HEK293 (cell line): ENCODE data around the gene TDRD10.

Experiments used
- CTCF ChIA-PET: fragments of 350-600 bp; formaldehyde crosslinking; extraction: SDS; loops from one replicate; lab custom pipeline; 2021; ENCODE audit warnings: antibody characterized with exemption; lab: Yijun Ruan, JAX
- POLR2A ChIA-PET: fragments of 300-600 bp; formaldehyde crosslinking; extraction: SDS; loops from one replicate; lab custom pipeline; 2020; ENCODE audit warnings: antibody characterized with exemption, inconsistent platforms; lab: Yijun Ruan, JAX
- H3K27ac ChIP-seq: fragments of 200-500 bp; sonication (Bioruptor generic); 2 replicates; pipeline ENCODE4 v1.5.1; 2014; ENCODE audit warnings: low read depth, low read length, control low read depth, inconsistent platforms; ENCODE audit errors: extremely low read depth
- H3K36me3 ChIP-seq, 2 experiments: fragments of 200-500 bp in 1 of 2; sonication (Bioruptor generic) in 1 of 2; 1 replicate in 1 of 2; 2 replicates in 1 of 2; pipeline ENCODE4 v1.5.1; 2014 to 2017; ENCODE audit warnings: inconsistent platforms in 2 of 2, low read length in 2 of 2; ENCODE audit not compliant: control insufficient read depth in 2 of 2, insufficient read depth in 1 of 2
- H3K4me1 ChIP-seq: fragments of 200-500 bp; sonication (Bioruptor generic); 2 replicates; pipeline ENCODE4 v1.5.1; 2014; ENCODE audit warnings: mild to moderate bottlenecking, low read length, inconsistent platforms; ENCODE audit not compliant: control insufficient read depth, insufficient read depth
- H3K4me3 ChIP-seq: 2 replicates; pipeline ENCODE4 v1.5.1; 2011; ENCODE audit warnings: low read depth, mild to moderate bottlenecking, control low read depth, low read length, moderate library complexity
- H3K9me3 ChIP-seq: fragments of 200-500 bp; sonication (Bioruptor generic); 2 replicates; pipeline ENCODE4 v1.5.1; 2014; ENCODE audit warnings: low read depth, low read length, inconsistent platforms; ENCODE audit not compliant: control insufficient read depth, insufficient read depth
- BCL11A ChIP-seq: fragments of 450-650 bp; formaldehyde crosslinking; IDR thresholded peaks from 2 replicates; pipeline ENCODE4 v1.5.1; 2016; ENCODE audit warnings: low read depth, missing biosample characterization, missing genetic modification characterization
- BCL6B ChIP-seq: fragments of 450-650 bp; formaldehyde crosslinking; IDR thresholded peaks from 2 replicates; pipeline ENCODE4 v1.5.1; 2017; ENCODE audit warnings: missing biosample characterization, missing genetic modification characterization
- MYNN ChIP-seq: fragments of 450-650 bp; formaldehyde crosslinking; IDR thresholded peaks from 2 replicates; pipeline ENCODE4 v1.5.1; 2016; ENCODE audit warnings: missing biosample characterization, missing genetic modification characterization, borderline replicate concordance
- OVOL3 ChIP-seq: fragments of 450-650 bp; formaldehyde crosslinking; IDR thresholded peaks from 2 replicates; pipeline ENCODE4 v1.5.1; 2016; ENCODE audit warnings: missing biosample characterization, missing genetic modification characterization
- SP2 ChIP-seq: fragments of 450-650 bp; formaldehyde crosslinking; IDR thresholded peaks from 2 replicates; pipeline ENCODE4 v1.5.1; 2016; ENCODE audit warnings: missing biosample characterization, missing genetic modification characterization
- SP7 ChIP-seq: fragments of 450-650 bp; formaldehyde crosslinking; IDR thresholded peaks from 2 replicates; pipeline ENCODE4 v1.5.1; 2016; ENCODE audit warnings: missing biosample characterization, missing genetic modification characterization
- YY2 ChIP-seq: fragments of 450-650 bp; formaldehyde crosslinking; IDR thresholded peaks from 2 replicates; pipeline ENCODE4 v1.5.1; 2016; ENCODE audit warnings: missing biosample characterization, missing genetic modification characterization
- ZBTB17 ChIP-seq: fragments of 450-650 bp; formaldehyde crosslinking; IDR thresholded peaks from 2 replicates; pipeline ENCODE4 v1.5.1; 2016; ENCODE audit warnings: missing biosample characterization, missing genetic modification characterization
- ZBTB20 ChIP-seq: fragments of 450-650 bp; formaldehyde crosslinking; IDR thresholded peaks from 2 replicates; pipeline ENCODE4 v1.5.1; 2016; ENCODE audit warnings: missing biosample characterization, missing genetic modification characterization
- ZBTB8A ChIP-seq: fragments of 450-650 bp; formaldehyde crosslinking; IDR thresholded peaks from 2 replicates; pipeline ENCODE4 v1.5.1; 2016; ENCODE audit warnings: missing biosample characterization, missing genetic modification characterization
- ZNF132 ChIP-seq: fragments of 450-650 bp; formaldehyde crosslinking; IDR thresholded peaks from 2 replicates; pipeline ENCODE4 v1.5.1; 2017; ENCODE audit warnings: missing biosample characterization, missing genetic modification characterization, borderline replicate concordance
- ZNF133 ChIP-seq: fragments of 450-650 bp; formaldehyde crosslinking; IDR thresholded peaks from 2 replicates; pipeline ENCODE4 v1.5.1; 2016; ENCODE audit warnings: missing biosample characterization, missing genetic modification characterization
- ZNF19 ChIP-seq: fragments of 450-650 bp; formaldehyde crosslinking; IDR thresholded peaks from 2 replicates; pipeline ENCODE4; 2016; ENCODE audit warnings: missing biosample characterization, missing genetic modification characterization, low read depth
- ZNF2 ChIP-seq: fragments of 450-650 bp; formaldehyde crosslinking; IDR thresholded peaks from 2 replicates; pipeline ENCODE4 v1.5.1; 2016; ENCODE audit warnings: missing biosample characterization, missing genetic modification characterization
- ZNF26 ChIP-seq: fragments of 450-650 bp; formaldehyde crosslinking; IDR thresholded peaks from 2 replicates; pipeline ENCODE4 v1.5.1; 2016; ENCODE audit warnings: missing biosample characterization, missing genetic modification characterization
- ZNF366 ChIP-seq: fragments of 450-650 bp; formaldehyde crosslinking; conservative IDR thresholded peaks from 2 replicates; pipeline ENCODE4 v1.5.1; 2016; ENCODE audit warnings: missing biosample characterization, missing genetic modification characterization
- ZNF391 ChIP-seq: fragments of 450-650 bp; formaldehyde crosslinking; IDR thresholded peaks from 2 replicates; pipeline ENCODE4 v1.5.1; 2016; ENCODE audit warnings: low read depth, missing biosample characterization, missing genetic modification characterization, borderline replicate concordance
- ZNF514 ChIP-seq: fragments of 450-650 bp; formaldehyde crosslinking; IDR thresholded peaks from 2 replicates; pipeline ENCODE4 v1.5.1; 2016; ENCODE audit warnings: missing biosample characterization, missing genetic modification characterization
- ZNF555 ChIP-seq: fragments of 450-650 bp; formaldehyde crosslinking; conservative IDR thresholded peaks from 2 replicates; pipeline ENCODE4 v1.5.1; 2017; ENCODE audit warnings: missing biosample characterization, mild to moderate bottlenecking, missing genetic modification characterization, inconsistent platforms
- ZNF600 ChIP-seq: fragments of 450-650 bp; formaldehyde crosslinking; IDR thresholded peaks from 2 replicates; pipeline ENCODE4 v1.5.1; 2016; ENCODE audit warnings: missing biosample characterization, missing genetic modification characterization
- ZNF639 ChIP-seq: fragments of 450-650 bp; formaldehyde crosslinking; IDR thresholded peaks from 2 replicates; pipeline ENCODE4 v1.5.1; 2016; ENCODE audit warnings: missing biosample characterization, missing genetic modification characterization
- ZNF645 ChIP-seq: fragments of 450-650 bp; formaldehyde crosslinking; IDR thresholded peaks from 2 replicates; pipeline ENCODE4; 2016; ENCODE audit warnings: missing biosample characterization, missing genetic modification characterization
- ZNF843 ChIP-seq: fragments of 450-650 bp; formaldehyde crosslinking; IDR thresholded peaks from 2 replicates; pipeline ENCODE4 v1.5.1; 2016; ENCODE audit warnings: missing biosample characterization, missing genetic modification characterization
- ZSCAN5A ChIP-seq: fragments of 450-650 bp; formaldehyde crosslinking; IDR thresholded peaks from 2 replicates; pipeline ENCODE4 v1.5.1; 2016; ENCODE audit warnings: missing biosample characterization, missing genetic modification characterization
- ZXDB ChIP-seq: fragments of 450-650 bp; formaldehyde crosslinking; IDR thresholded peaks from 2 replicates; pipeline ENCODE4 v1.5.1; 2016; ENCODE audit warnings: missing biosample characterization, missing genetic modification characterization

Gene TDRD10

GRCh38 chr1:154579374-154579773, 77.4 kb downstream of the TDRD10 start (continued):
- TF ChIP-seq BCL6B (no peak), OVOL3 (tag by site-specific recombination) (no peak), YY2 (tag by site-specific recombination) (no peak), ZBTB17 (tag by site-specific recombination) (no peak), ZNF19 (tag by site-specific recombination) (no peak), MYNN (tag by site-specific recombination) (no peak), ZNF555 (tag by site-specific recombination) (no peak), BCL11A (tag by site-specific recombination) (no peak)

GRCh38 chr1:154581766-154582165, 79.7 kb downstream of the TDRD10 start:
- Histone ChIP-seq H3K4me3 (no peak overlapping the region), H3K36me3 (peaks cover 42 to 100% of the 10 kb centered on the region in 2 experiments), H3K9me3 (no peaks in the 10 kb centered on the region), H3K4me1 (no peaks in the 10 kb centered on the region), H3K27ac (no peak overlapping the region)
- ChIA-PET CTCF (no interaction called here), POLR2A (no interaction called here)
- TF ChIP-seq ZNF391 (tag by site-specific recombination), result no peak
- no peak for TF ChIP-seq ZBTB20 (tag by site-specific recombination)
- TF ChIP-seq ZNF133 (tag by site-specific recombination), result no peak
- no peak for TF ChIP-seq ZNF645 (tag by site-specific recombination)
- no peak for TF ChIP-seq ZXDB
- no peak for TF ChIP-seq SP2 (tag by site-specific recombination)
- TF ChIP-seq ZNF843 (tag by site-specific recombination), result no peak
- no peak for TF ChIP-seq ZNF2 (tag by site-specific recombination)
- no peak for TF ChIP-seq ZBTB8A (tag by site-specific recombination)
- TF ChIP-seq ZNF132 (tag by site-specific recombination), result no peak
- no peak for TF ChIP-seq ZNF26 (tag by site-specific recombination)
- no peak for TF ChIP-seq ZNF600 (tag by site-specific recombination)
- no peak for TF ChIP-seq ZNF514 (tag by site-specific recombination)
- TF ChIP-seq ZSCAN5A (tag by site-specific recombination), result no peak
- TF ChIP-seq ZNF639, result no peak
- TF ChIP-seq ZNF366 (tag by site-specific recombination), result no peak
- no peak for TF ChIP-seq SP7
